Sciatic nerve (tissue), 2 donors: ENCODE data around the gene ALOX5AP. TPM values are rescaled to one million over a fixed set of nuclear protein-coding genes. Genes with fewer than 3 reads are reported as not detected.

Source experiments
- ATAC-seq: fragments of 200-7000 bp; cut with Tn5 transposase; one replicate; pipeline ENCODE4 v1.9.1; 2020; ENCODE audit warnings: mild to moderate bottlenecking, moderate library complexity
- DNase-seq: peaks from one replicate; pipeline ENCODE4 v3.0.0-alpha.2; 2020; ENCODE audit warnings: low spot score
- intact Hi-C: fragments of 100-400 bp; cut with DNase I; formaldehyde crosslinking; loops from one replicate; pipeline ENCODE4 v1.14.2; 2022
- total RNA-seq: library from RNA; stranded (reverse); fragmentation: NEBNext Ultra II Directional; extraction: Animal tissue kit (Norgen Biotek cat#: 25700); gene quantifications from one replicate; pipeline ENCODE4 v1.2.1, GENCODE V29; 2021
- donor health status: DM: no; HTN: no; CAD: no.
- donor health status: DM: no; HTN: no; CAD: no.

ALOX5AP gene
- total RNA-seq, 1 donor from 2014 or later = 21.8 TPM

- ATAC-seq = no peak
Observed at GRCh38 chr13:30750036-30750435, 14.7 kb downstream of the ALOX5AP start.

GRCh38 chr13:30751183-30751933 is 16.0 kb downstream of the ALOX5AP start:
- intact Hi-C loops = no loop called here
- DNase-seq (no peak), ATAC-seq (no peak)

More at GRCh38 chr13:30750036-30750435, 14.7 kb downstream of the ALOX5AP start:
- intact Hi-C loops = no loop called here
- no peak for DNase-seq

GRCh38 chr13:30752201-30752797 is 17.0 kb downstream of the ALOX5AP start:
- peak; percentile 68 for ATAC-seq
- intact Hi-C loops = no loop called here
- DNase-seq = no peak

- intact Hi-C loops = no loop called here
- DNase-seq = no peak
- ATAC-seq = no peak
Observed at GRCh38 chr13:30753030-30753616, 17.8 kb downstream of the ALOX5AP start.

GRCh38 chr13:30755678-30756077 is 20.3 kb downstream of the ALOX5AP start:
- ATAC-seq (no peak), DNase-seq (no peak)
- intact Hi-C loops = no loop called here

GRCh38 chr13:30757026-30757742 is 21.8 kb downstream of the ALOX5AP start:
- intact Hi-C loops = no loop called here
- ATAC-seq = no peak
- DNase-seq = no peak

GRCh38 chr13:30759748-30760147 is 24.4 kb downstream of the ALOX5AP start:
- intact Hi-C loops = no loop called here
- ATAC-seq = no peak
- no peak for DNase-seq

GRCh38 chr13:30762643-30763042 is 27.3 kb downstream of the ALOX5AP start:
- ATAC-seq = no peak
- intact Hi-C loops = no loop called here

GRCh38 chr13:30763786-30764413 is 28.6 kb downstream of the ALOX5AP start:
- intact Hi-C loops = no loop called here
- DNase-seq (no peak), ATAC-seq (no peak)

More at GRCh38 chr13:30762643-30763042, 27.3 kb downstream of the ALOX5AP start:
- DNase-seq = no peak

- no peak for DNase-seq
- no peak for ATAC-seq
- intact Hi-C loops = no loop called here
Observed at GRCh38 chr13:30766231-30766630, 30.9 kb downstream of the ALOX5AP start.

GRCh38 chr13:30770929-30771328 is 35.6 kb downstream of the ALOX5AP start:
- DNase-seq = no peak
- ATAC-seq = no peak
- intact Hi-C loops = no loop called here

GRCh38 chr13:30773561-30773960 is 38.2 kb downstream of the ALOX5AP start:
- intact Hi-C loops = no loop called here
- ATAC-seq (no peak), DNase-seq (no peak)

- DNase-seq (no peak), ATAC-seq (no peak)
- intact Hi-C loops = no loop called here
Observed at GRCh38 chr13:30774214-30774730, 38.9 kb downstream of the ALOX5AP start.

- ATAC-seq (no peak), DNase-seq (no peak)
- intact Hi-C loops = no loop called here
Observed at GRCh38 chr13:30776661-30777060, 41.3 kb downstream of the ALOX5AP start.

GRCh38 chr13:30779016-30779415 is 43.7 kb downstream of the ALOX5AP start:
- intact Hi-C loops = no loop called here
- DNase-seq = no peak
- ATAC-seq = no peak

GRCh38 chr13:30779608-30780007 is 44.3 kb downstream of the ALOX5AP start:
- DNase-seq (no peak), ATAC-seq (no peak)
- intact Hi-C loops = no loop called here

GRCh38 chr13:30780338-30780981 is 45.1 kb downstream of the ALOX5AP start:
- ATAC-seq (no peak), DNase-seq (no peak)
- intact Hi-C loops = no loop called here

- intact Hi-C loops = no loop called here
- no peak for ATAC-seq
- DNase-seq = no peak
Observed at GRCh38 chr13:30785191-30785850, 50.0 kb downstream of the ALOX5AP start.
